GM21825 (cell line): ENCODE results near the gene KBTBD2.
"Not testable (repeated sequence)": the region's sequence is repeated elsewhere in the genome, so short reads cannot be mapped to it uniquely, and the experiment has no call there.

ENCODE experiments used
- ATAC-seq: cut with Tn5 transposase; IDR thresholded peaks from one replicate; pipeline ENCODE4 v1.9.1; 2021; ENCODE audit warnings: mild to moderate bottlenecking, moderate library complexity; ENCODE audit not compliant: unreplicated experiment

KBTBD2 gene

GRCh38 chr7:32893722-32894121 lies 2.2 kb upstream of the KBTBD2 start:
- no peak for ATAC-seq

GRCh38 chr7:32893207-32893524 lies 1.6 kb upstream of the KBTBD2 start:
- ATAC-seq: no peak

GRCh38 chr7:32892521-32893206 lies 1.1 kb upstream of the KBTBD2 start:
- ATAC-seq: no peak

GRCh38 chr7:32891800-32892520 lies 400 bp upstream of the KBTBD2 start:
- peak; percentile 53 for ATAC-seq

GRCh38 chr7:32890793-32891042 lies 842 bp downstream of the KBTBD2 start:
- ATAC-seq: no peak

- peak; percentile 30 for ATAC-seq
These were observed 1.4 kb downstream of the KBTBD2 start for GRCh38 chr7:32890010-32890792.

- ATAC-seq: no peak
These were observed 3.1 kb downstream of the KBTBD2 start for GRCh38 chr7:32888505-32888904.

GRCh38 chr7:32887395-32887794 lies 4.2 kb downstream of the KBTBD2 start:
- no peak for ATAC-seq

- no peak for ATAC-seq
These were observed 10.2 kb downstream of the KBTBD2 start for GRCh38 chr7:32881074-32881982.

GRCh38 chr7:32879460-32879859 lies 12.1 kb downstream of the KBTBD2 start:
- no peak for ATAC-seq

GRCh38 chr7:32878023-32878422 lies 13.5 kb downstream of the KBTBD2 start:
- ATAC-seq: not testable (repeated sequence)

- ATAC-seq: no peak
These were observed 19.1 kb downstream of the KBTBD2 start for GRCh38 chr7:32872421-32872820.

- peak; percentile 62 for ATAC-seq
These were observed 19.8 kb downstream of the KBTBD2 start for GRCh38 chr7:32871624-32872371.

GRCh38 chr7:32870298-32870697 lies 21.3 kb downstream of the KBTBD2 start:
- no peak for ATAC-seq

GRCh38 chr7:32869716-32870115 lies 21.8 kb downstream of the KBTBD2 start:
- ATAC-seq: no peak

- ATAC-seq: no peak
These were observed 23.4 kb downstream of the KBTBD2 start for GRCh38 chr7:32868116-32868515.

- ATAC-seq: no peak
These were observed 26.0 kb downstream of the KBTBD2 start for GRCh38 chr7:32865448-32866030.

- not testable (repeated sequence) for ATAC-seq
These were observed 27.7 kb downstream of the KBTBD2 start for GRCh38 chr7:32863872-32864271.

GRCh38 chr7:32860090-32860489 lies 31.5 kb downstream of the KBTBD2 start:
- no peak for ATAC-seq

- ATAC-seq: no peak
These were observed 32.9 kb downstream of the KBTBD2 start for GRCh38 chr7:32858648-32859047.
